Ovary (tissue), 9 donors: ENCODE results near the gene C1orf122. TPM values are rescaled to one million over a fixed set of nuclear protein-coding genes. Genes with fewer than 3 reads are reported as not detected.

Experiments used
- DNase-seq, 5 donors: peaks; one replicate each; pipeline ENCODE4 v3.0.0-alpha.2; 2019 to 2020
- H3K27ac ChIP-seq, 2 donors: fragments of 200-600 bp; one replicate each; pipeline versions ENCODE4 v1.5.1 to v1.8.0; 2019 to 2022
- H3K27me3 ChIP-seq: fragments of 200-600 bp; one replicate; pipeline ENCODE4 v1.8.0; 2022
- H3K36me3 ChIP-seq: fragments of 200-600 bp; sonication (generic); one replicate; pipeline ENCODE4 v1.5.1; 2019
- H3K4me1 ChIP-seq: one replicate; pipeline ENCODE4 v1.8.1; 2013; ENCODE audit warnings: mild to moderate bottlenecking, moderate library complexity; ENCODE audit not compliant: insufficient read depth
- H3K4me3 ChIP-seq: fragments of 200-600 bp; sonication (generic); one replicate; pipeline ENCODE4 v1.5.1; 2017
- H3K9me3 ChIP-seq, 2 donors: fragments of 200-600 bp in 1 of 2; sonication (generic) in 1 of 2; one replicate each; pipeline versions ENCODE4 v1.5.1 to v1.8.1; 2013 to 2019; ENCODE audit warnings: mild to moderate bottlenecking in 1 of 2, moderate library complexity in 1 of 2
- CTCF ChIP-seq, 3 donors: fragments of 450-650 bp in 2 of 3; fragments of 200-600 bp in 1 of 3; IDR thresholded peaks; one replicate each; pipeline versions ENCODE4 v1.5.1 to v1.8.0; 2016 to 2022; ENCODE audit warnings: antibody characterized with exemption in 3 of 3, mild to moderate bottlenecking in 1 of 3
- EP300 ChIP-seq: sonication (generic); formaldehyde crosslinking; IDR thresholded peaks from one replicate; pipeline ENCODE4 v1.6.1; 2017; ENCODE audit warnings: antibody characterized with exemption
- POLR2A ChIP-seq: fragments of 450-650 bp; IDR thresholded peaks from one replicate; pipeline ENCODE4 v1.6.1; 2017; ENCODE audit warnings: antibody characterized with exemption, mild to moderate bottlenecking, moderate library complexity
- WGBS, 3 donors: extraction: QIAGEN DNeasy Blood & Tissue Kit in 1 of 3; methylation state at CpG; one replicate each; pipeline versions ENCODE4 v1.1.5 to v1.1.7; 2013 to 2017; 5-methylcytosine and 5-hydroxymethylcytosine counted together
- intact Hi-C, 4 donors: fragments of 100-400 bp; cut with DNase I; formaldehyde crosslinking; loops; one replicate each; pipeline versions ENCODE4 v1.11.0 to v1.15.1; 2022 to 2023
- polyA plus RNA-seq, 2 donors: library from polyadenylated mRNA; stranded (reverse); fragments of 200-250 nt in 1 of 2; fragments of 350-450 nt in 1 of 2; fragmentation: Illumina TruSeq in 1 of 2; extraction: RNeasy Lipid Tissue Mini Kit (QIAGEN cat#74804) in 1 of 2; gene quantifications; one replicate each; pipeline ENCODE4 v1.2.3, GENCODE V29; 2013 to 2014
- total RNA-seq, 7 donors: library from RNA; depleted of rRNA in 2 of 7; stranded (reverse); fragments of >200 nt in 2 of 7; fragmentation: NEBNext Ultra II Directional in 3 of 7; extraction: Animal tissue kit (Norgen Biotek cat#: 25700) in 3 of 7; gene quantifications; one replicate each; pipeline versions ENCODE4 v1.1.0 to v1.2.4, GENCODE V29; 2016 to 2023
- donor health status: DM: no; HTN: no; CAD: no; lungs with moderate emphysema.
- donor health status: DM: no; HTN: no; CAD: no.
- donor health status: Bipolar disorder and iron deficiency.
- donor health status: DM: yes; HTN: yes; CAD: no.
- donor health status: DM: no; HTN: no; CAD: no.
- donor health status: DM: yes; HTN: yes; CAD: no.

C1orf122 gene
- total and polyA plus RNA-seq, 9 donors, result 10.3 to 56.2 (median 31.9) TPM

GRCh38 chr1:37809942-37810341, 2.4 kb downstream of the C1orf122 start:
- Histone ChIP-seq H3K4me1 (peaks cover 10% of the 10 kb centered on the region), H3K27ac (no peak overlapping the region), H3K36me3 (no peaks in the 10 kb centered on the region), H3K4me3 (no peak overlapping the region), H3K9me3 (no peaks in the 10 kb centered on the region), H3K27me3 (no peaks in the 10 kb centered on the region)
- WGBS, 3 donors, result 3 to 16% (median 6%) methylated on average over 2 of the region's 2 CpGs
- TF ChIP-seq EP300 (no peak), POLR2A (no peak), CTCF (IDR thresholded peaks at IDR 0.05) (no peak)
- DNase-seq, result peak in 1 of 5 donors; percentile 28
- intact Hi-C loops, result loop anchor here in 2 of 4 donors (5.0 to 10.0 kb wide), 3 partner anchors 52 to 263 kb away; no protein-coding TSS in a partner anchor

GRCh38 chr1:37811027-37811655, 3.6 kb downstream of the C1orf122 start:
- TF ChIP-seq POLR2A, result no peak
- peak in 1 of 3 donors; percentile 33 for TF ChIP-seq CTCF (IDR thresholded peaks at IDR 0.05)
- no peak for TF ChIP-seq EP300
- intact Hi-C loops, result loop anchor here in 1 of 4 donors (10.0 kb wide), 1 partner anchor 54 kb away; no protein-coding TSS in a partner anchor
- Histone ChIP-seq H3K4me3 (no peak overlapping the region), H3K4me1 (peaks cover 10% of the 10 kb centered on the region), H3K27me3 (no peaks in the 10 kb centered on the region), H3K27ac (no peak overlapping the region), H3K36me3 (no peaks in the 10 kb centered on the region), H3K9me3 (no peaks in the 10 kb centered on the region)
- WGBS, 3 donors, result 43 to 56% (median 51%) methylated on average over 7 of the region's 7 CpGs
- peak in 2 of 5 donors; percentile 56 to 62 for DNase-seq

- Histone ChIP-seq H3K4me1 (peaks cover 3% of the 10 kb centered on the region), H3K36me3 (no peaks in the 10 kb centered on the region), H3K9me3 (no peaks in the 10 kb centered on the region), H3K4me3 (no peak overlapping the region), H3K27me3 (no peaks in the 10 kb centered on the region), H3K27ac (no peak overlapping the region)
- intact Hi-C loops, result loop anchor here in 1 of 4 donors (10.0 kb wide), 1 partner anchor 51 kb away; no protein-coding TSS in a partner anchor
- WGBS, 3 donors, result 63 to 74% (median 67%) methylated on average over 2 of the region's 2 CpGs
- DNase-seq, result no peak
- no peak for TF ChIP-seq POLR2A
- no peak for TF ChIP-seq CTCF (IDR thresholded peaks at IDR 0.05)
- TF ChIP-seq EP300, result no peak
Observed at GRCh38 chr1:37813529-37814145, 6.0 kb downstream of the C1orf122 start.

- Histone ChIP-seq H3K27me3 (no peaks in the 10 kb centered on the region), H3K4me3 (no peak overlapping the region), H3K36me3 (no peaks in the 10 kb centered on the region), H3K9me3 (no peaks in the 10 kb centered on the region), H3K4me1 (peaks cover 2% of the 10 kb centered on the region), H3K27ac (no peak overlapping the region)
- DNase-seq, result no peak
- intact Hi-C loops, result loop anchor here in 1 of 4 donors (10.0 kb wide), 1 partner anchor 51 kb away; no protein-coding TSS in a partner anchor
- WGBS, 3 donors, result 85 to 90% (median 88%) methylated on average over 7 of the region's 7 CpGs
- TF ChIP-seq POLR2A (no peak), EP300 (no peak), CTCF (IDR thresholded peaks at IDR 0.05) (no peak)
Observed at GRCh38 chr1:37814252-37814651, 6.7 kb downstream of the C1orf122 start.
